Pulmonary artery endothelial cell (primary cell): ENCODE measurements around the gene OR5A2. TPM values are rescaled to one million over a fixed set of nuclear protein-coding genes. Genes with fewer than 3 reads are reported as not detected.
"Not testable (repeated sequence)": the region's sequence is repeated elsewhere in the genome, so short reads cannot be mapped to it uniquely, and the experiment has no call there.

ENCODE experiments used
- DNase-seq: peaks from one replicate; pipeline ENCODE4 v3.0.0-alpha.2; 2011; ENCODE audit warnings: low read depth, low spot score
- total RNA-seq: library from RNA; depleted of rRNA; stranded (reverse); fragments of >200 nt; gene quantifications from 2 replicates; pipeline ENCODE4 v1.2.3, GENCODE V29; 2014

Gene OR5A2, protein sequence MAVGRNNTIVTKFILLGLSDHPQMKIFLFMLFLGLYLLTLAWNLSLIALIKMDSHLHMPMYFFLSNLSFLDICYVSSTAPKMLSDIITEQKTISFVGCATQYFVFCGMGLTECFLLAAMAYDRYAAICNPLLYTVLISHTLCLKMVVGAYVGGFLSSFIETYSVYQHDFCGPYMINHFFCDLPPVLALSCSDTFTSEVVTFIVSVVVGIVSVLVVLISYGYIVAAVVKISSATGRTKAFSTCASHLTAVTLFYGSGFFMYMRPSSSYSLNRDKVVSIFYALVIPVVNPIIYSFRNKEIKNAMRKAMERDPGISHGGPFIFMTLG
- total RNA-seq: not detected in 2 replicates

DNA sequence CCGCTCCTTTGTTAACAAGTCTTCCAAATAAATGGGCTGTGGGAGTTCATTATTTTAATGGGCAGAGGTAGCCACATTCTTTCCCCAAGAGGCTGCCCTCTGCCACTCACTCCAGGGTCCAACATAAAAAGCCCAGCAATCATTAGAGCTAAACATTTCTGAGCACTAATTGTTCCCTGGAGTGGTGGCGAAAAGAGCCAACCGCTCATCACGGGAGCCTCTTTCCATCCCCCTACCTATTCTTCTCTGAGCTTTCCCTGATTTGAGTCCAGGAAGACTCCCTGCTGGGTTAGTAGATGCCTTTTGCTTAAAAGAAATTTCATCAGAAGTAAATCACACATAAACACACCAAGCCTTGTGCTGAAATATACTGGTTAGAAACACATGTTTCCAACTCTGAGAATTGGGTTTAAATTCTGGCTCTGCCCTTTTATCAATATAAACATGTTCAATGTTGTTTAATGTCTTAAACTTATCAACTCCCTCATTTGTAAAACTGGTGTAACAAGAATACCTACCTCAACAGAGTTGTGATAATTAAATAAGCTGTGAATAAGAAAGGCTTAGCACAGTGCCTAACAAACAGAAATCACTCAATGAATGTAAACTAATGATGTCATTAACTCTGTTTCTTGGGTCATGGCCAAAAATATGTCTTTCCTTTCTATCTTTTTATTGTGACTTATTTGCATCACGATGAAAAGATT, at the start of gene OR5A2:
Gene OR5A2, minus strand, starts transcription at position 53 of the 707 bp plus-strand sequence. CDS start 3,460 bp downstream, outside the sequence.
- no peak for DNase-seq

DNA sequence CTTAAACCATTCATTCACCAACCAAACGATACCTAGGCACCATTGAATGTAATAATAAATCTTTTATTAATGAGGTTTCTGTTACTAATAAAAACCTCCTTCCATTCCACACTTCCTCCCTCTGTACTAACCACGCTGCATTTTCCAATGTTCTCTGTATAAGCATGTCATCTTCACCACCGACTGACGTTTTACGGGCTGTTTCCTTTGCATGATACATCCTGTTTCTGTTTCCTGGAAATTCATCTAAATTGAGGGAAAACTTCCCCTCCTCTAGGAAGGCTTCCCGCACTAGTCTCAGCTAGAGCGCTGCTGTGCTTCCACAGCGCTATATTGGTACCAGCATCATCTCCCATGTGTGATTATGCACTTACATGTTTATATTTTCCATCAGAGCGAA, 49.0 kb upstream of the OR5A2 start:
- DNase-seq: no peak

DNA sequence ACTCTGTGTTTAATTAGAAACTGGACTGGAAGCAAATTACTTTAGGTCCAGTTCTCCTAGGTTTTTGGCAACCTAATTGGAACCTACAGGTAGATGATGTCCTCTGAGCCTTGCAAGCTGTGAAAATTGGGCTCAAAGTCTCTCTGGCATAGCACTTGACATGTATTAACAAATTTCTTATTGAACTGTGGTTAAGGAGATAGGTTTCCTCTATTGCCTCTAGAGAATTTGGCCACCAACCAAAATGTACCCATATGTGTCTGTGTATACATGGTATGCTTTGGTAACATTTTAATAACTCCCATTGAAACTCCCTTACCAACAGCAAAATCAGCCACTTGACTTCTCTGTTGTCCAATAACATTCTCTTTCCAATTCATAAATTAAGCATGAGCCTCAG, 46.8 kb upstream of the OR5A2 start, which contains the start of gene OR4D10:
Gene OR4D10, plus strand, starts transcription at position 301 of the 400 bp plus-strand sequence. CDS start 4,115 bp downstream, outside the sequence.
- no peak for DNase-seq

DNA sequence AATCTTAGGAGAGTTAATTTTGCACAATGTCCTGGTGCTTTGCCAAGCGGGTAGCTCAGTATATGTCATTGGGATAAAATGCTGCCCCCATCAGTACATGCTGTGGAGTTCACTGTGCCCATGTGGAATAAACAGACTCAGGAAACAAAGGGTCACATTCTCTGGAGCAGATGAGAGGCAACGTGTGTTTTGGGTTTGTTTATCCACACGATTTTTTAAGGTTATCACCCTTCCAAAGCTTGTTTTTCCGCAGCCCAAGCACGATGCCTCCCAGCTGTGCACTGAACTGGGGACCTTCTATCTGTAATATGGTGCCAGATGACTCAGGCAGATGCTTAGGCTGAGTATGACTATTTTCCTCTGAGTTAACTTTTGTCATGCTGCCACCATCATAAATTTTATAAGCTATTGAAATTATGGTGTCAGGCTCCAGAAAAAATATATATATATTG, 37.0 kb upstream of the OR5A2 start:
- DNase-seq: peak; percentile 27

DNA sequence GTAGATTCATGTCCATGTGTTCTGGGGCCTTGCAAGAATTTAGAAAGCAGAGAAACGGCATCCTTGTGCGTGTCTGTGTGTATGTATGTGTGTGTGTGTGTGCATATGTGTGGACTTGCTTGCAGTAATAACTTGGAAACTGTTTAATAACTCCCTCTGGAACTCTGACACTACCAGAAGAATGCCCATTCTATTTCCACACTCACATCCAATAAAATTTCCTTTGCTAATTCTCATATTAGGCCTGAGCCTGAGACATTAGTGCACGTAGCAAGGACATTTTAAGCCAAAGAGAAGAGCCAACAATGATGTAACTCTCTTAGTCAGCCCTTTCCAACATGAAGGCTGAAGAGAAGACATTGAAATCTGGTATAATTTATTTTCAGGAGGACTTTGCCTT, 33.7 kb upstream of the OR5A2 start:
- no peak for DNase-seq

DNA sequence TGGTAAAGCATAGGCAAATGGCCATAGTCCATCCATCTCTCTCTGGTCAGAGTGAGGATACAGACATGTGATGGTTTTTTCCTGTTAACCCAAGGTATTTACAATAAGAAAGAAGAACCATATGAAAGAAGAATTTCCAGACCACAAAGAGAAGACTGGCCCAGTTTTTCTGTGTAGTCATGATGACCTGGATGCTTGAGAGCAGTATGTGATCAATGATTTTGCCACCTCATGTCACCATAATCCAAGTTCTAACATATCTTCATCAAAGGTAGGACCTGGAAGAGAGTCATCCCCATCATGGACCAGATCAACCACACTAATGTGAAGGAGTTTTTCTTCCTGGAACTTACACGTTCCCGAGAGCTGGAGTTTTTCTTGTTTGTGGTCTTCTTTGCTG, 30.4 kb upstream of the OR5A2 start, which contains the start of gene OR4D6:
Gene OR4D6, plus strand, starts transcription at position 301 of the 400 bp plus-strand sequence. Its CDS starts 0 bp downstream, at position 301.
- no peak for DNase-seq

DNA sequence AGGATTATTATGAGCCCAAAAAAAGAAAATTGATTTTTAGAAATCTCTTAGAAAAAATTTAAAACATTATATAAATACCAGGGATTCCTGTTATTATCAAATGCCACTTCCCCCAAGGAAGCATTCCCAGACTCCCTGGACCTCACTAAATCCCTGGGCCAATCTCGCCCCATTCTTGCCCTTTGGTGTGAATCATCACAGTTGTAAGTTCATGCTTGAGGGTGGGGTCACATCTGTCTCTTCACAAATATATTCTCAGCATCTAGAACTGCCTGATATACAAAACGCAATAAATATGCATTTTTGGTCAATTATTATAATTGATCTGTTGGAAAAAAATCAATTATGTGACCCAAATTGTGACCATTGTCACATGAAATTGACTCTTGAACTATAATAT, 22.3 kb upstream of the OR5A2 start:
- no peak for DNase-seq

DNA sequence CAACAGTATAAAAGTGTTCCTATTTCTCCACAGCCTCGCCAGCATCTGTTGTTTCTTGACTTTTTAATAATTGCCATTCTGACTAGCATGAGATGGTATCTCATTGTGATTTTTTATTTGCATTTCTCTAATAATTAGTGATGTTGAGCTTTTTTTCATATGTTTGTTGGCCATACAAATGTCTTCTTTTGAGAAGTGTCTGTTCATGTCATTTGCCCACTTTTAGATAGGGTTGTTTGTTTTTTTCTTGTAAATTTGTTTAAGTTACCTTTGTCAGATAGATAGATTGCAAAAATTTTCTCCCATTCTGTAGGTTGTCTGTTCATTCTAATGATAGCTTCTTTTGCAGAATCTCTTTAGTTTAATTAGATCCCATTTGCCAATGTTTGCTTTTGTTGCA, 19.4 kb upstream of the OR5A2 start:
- DNase-seq: not testable (repeated sequence)

DNA sequence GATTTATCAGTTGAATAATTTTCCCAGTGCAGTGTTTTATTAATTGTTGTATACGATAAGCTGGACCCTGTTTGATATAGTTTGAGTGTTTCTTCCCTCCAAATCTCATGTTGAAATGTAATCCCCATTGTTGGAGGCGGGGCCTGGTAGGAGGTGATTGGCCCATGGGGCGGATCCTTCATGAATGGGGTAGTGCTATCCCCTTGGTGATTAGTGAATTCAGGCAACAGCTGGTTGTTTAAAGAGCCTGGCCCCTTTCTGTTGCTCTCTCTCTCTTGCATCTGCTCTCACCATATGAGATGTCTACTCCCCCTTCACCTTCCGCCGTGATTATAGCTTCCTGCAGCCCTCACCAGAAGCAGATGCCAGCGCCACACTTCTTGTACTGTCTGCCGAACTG, 11.6 kb upstream of the OR5A2 start:
- DNase-seq: no peak

DNA sequence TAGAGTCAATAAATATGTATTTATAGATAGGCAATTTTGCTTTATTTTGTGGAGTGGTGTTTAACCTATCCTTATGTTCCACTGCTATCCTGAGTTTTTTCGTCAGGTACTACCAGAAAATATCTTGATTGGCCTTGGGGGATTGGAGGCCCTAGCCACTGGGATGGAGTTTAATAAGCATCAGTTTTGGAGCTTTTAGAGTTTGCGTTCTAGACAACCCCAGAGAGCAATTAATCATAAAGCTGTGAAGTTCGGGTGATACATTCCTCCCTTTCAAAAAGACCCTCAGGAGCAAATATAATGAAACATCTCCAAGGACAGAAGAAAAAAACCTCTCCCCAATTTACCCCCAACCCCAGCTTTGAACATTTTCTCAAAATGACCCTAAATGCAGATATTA, 10.0 kb upstream of the OR5A2 start, which contains the start of gene OR5A1:
Gene OR5A1, plus strand, starts transcription at position 301 of the 400 bp plus-strand sequence. CDS start 6,700 bp downstream, outside the sequence.
- DNase-seq: no peak

DNA sequence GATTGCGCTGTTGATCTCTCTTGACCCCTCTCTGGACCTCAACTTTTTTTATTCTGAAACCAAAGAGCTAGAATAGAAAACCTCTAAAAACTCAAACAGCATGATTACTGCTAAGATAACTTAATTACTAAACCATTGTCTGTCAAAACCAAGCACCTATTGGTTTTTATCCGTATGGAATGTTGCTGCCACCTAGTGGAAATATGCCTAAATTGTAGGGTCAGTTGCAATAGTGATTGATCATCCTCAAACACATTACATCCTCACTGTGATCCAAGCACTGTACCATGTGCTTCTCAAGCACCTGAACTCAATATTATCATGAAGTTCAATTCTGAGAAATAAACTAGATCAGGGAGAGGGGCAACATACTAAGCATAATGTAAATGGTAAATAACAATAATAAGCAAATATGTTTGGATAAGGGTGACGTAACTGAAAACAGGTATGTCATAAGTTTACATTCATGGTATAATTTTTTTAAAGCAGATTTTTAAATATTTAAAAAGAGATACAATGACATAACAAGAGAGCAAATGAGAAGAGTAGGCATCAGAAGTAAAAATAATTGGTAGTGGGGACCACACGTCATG, 3.8 kb upstream of the OR5A2 start:
- DNase-seq: peak; percentile 5

DNA sequence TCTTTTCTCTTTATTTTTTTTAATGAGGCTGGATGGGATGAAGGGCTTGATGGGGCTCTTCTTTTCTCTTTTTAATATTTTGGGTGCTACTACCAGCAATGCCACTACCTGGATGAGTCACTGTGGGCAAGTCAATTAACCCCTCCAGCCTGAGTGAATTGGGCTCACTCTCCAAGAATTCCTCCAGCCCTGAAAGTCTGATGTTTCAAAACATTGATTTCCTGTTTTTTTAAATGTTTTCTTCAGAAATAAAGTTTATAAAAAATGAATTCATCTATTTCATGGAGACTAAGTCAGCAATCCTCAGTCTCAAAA, 812 bp upstream of the OR5A2 start:
- no peak for DNase-seq

DNA sequence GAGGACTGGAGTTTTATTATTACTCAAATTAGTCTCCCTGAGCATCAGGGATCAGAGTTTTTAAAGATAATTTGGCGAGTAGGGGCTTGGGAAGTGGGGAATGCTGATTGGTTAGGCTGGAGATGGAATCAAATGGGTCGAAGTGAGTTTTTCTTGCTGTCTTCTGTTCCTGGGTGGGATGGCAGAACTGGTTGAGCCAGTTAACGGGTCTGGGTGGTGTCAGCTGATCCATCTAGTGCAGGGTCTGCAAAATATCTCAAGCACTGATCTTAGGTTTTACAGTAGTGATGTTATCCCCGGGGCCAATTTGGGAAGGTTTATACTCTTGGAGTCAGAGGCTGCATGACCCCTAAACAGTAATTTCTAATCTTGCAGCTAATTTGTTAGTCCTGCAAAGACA, 1.1 kb downstream of the OR5A2 start:
- DNase-seq: no peak

DNA sequence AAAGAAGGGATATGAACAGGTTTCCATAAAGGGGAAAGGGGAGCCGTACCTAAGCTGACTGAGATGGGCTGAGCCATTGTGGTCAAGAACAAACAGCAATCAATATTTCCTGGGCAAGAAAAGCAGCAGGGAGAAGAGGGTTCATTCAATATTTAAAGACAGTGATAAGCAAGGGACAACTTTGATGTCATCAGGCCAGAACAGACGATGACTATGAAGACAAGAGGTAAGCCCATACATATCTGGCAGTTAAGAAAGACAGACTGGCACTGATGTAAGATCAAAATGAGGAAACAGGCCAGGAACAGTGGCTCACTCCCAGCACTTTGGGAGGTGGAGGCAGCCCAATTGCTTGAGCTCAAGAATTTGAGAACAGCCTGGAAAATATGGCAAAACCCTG, 2.4 kb downstream of the OR5A2 start:
- no peak for DNase-seq

DNA sequence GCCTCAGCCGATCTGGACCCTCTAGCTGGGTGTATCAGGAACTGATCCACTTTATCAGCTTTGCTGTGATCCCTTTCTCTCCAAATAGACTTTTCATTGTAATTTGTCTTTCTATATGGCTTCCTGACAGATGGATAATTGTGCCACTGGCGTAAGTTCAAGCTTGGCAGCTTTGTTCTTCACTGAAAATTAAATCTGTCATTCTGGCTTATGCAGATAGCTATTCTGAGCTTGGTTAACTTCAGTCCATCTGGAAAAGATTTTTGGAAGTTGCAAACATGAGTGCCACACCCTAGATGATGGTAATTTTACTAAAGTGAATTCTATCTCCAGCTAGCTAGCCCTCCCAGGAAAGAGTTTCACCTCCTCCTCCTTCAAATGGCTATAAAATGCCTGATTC, 8.1 kb downstream of the OR5A2 start:
- no peak for DNase-seq

DNA sequence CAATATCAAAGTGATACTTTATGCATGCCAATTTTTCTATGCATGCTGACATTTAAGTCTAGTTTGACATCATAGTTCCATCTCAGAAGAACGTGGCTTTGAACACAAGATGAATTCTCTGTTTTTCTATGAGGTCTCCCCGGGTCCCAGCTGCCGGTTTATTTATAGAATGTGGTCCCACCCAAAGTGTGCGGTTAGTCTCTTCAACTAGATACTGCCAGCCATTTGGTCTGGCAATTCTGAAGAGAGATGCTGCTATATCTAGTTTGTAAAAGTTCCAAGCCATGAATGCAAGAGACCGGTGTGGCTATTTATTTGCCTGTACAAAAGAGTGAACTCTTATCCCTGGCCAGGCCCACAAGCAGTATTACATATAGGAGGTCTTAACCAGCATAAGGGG, 9.2 kb downstream of the OR5A2 start:
- no peak for DNase-seq

DNA sequence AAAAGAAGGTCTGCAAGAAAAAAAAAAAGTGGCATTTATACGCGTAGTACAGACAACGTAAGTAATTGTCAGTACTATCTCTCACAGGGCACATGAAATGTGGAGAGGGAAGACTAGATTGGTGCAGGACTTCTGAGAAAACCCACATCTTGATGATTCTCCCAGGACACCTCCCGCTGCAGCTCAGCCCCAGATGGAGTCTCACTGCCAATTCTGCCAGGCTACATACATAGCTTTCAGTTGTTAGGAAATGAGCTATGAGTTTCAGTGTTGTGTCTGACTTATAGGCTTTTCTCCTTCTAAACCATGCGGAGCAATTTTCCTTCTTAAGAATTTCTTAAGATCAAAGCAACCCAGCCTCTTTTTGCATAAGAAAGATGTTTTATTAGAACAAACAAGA, 9.6 kb downstream of the OR5A2 start:
- no peak for DNase-seq

DNA sequence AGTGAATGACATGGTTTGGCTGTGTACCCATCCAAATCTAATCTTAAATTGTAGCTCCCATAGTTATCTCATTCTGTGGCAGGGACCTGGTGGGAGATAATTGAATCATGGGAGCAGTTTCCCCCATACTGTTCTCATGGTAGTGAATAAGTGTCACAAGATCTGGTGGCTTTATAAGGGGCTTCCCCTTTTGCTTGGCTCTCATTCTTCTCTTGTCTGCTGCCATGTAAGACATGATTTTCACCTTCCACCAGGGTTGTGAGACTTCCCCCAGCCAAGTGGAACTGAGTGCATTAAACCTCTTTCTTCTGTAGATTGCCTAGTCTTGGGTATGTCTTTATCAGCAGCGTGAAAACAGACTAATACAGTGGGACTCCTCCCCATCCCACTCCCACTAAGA, 11.1 kb downstream of the OR5A2 start:
- no peak for DNase-seq

DNA sequence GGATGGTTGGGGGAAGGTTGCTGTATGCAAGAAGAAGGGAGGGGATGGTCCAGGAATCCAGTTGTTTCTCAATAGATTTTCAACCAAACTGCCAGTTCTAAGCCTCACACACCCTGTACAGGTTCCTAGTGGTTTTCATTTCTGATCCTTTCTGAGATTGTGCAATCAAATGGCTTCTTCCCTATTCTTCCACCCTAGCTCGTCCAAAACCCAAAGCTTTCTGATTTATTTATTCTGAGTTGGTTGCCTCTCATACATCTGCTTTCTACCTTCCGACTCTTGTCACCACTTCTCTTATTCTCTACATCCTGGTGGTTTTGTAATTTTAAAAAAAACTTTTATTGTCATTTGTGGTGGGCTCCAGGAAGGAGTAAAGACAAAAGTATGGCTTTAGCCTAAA, 12.6 kb downstream of the OR5A2 start:
- DNase-seq: no peak

DNA sequence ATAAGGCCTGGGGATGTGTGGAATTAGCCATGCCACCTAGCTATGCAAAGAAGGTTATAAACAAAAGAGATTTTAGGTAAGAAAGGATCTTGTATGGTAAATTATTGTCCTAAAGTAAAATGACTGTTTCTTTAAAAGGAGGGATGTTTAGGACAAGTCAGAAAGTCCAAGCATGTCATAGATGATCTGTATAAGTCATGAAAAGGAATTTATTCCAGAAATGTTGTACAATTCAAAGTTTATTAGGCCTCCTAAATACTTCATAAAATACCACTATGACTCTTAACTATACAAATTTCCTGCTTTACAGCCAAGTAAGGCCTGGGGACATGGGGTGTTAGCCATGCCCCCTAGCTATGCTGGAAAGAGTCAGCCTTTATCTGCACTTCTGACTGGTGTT, 22.7 kb downstream of the OR5A2 start:
- DNase-seq: no peak

DNA sequence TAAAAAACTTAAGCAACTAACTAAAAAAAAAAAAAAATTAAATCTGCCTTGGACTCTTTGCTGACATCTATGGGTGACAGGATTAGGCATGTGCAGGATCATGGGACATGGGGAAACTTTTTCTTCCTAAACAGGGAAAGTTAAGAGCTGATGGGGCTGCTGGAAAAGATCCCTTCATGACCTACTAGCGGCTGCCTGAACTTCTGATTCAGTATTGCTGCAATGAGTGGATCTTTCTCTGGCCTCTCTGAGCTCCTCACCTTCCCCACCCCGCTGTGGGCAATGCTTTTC, 25.0 kb downstream of the OR5A2 start:
- DNase-seq: no peak

DNA sequence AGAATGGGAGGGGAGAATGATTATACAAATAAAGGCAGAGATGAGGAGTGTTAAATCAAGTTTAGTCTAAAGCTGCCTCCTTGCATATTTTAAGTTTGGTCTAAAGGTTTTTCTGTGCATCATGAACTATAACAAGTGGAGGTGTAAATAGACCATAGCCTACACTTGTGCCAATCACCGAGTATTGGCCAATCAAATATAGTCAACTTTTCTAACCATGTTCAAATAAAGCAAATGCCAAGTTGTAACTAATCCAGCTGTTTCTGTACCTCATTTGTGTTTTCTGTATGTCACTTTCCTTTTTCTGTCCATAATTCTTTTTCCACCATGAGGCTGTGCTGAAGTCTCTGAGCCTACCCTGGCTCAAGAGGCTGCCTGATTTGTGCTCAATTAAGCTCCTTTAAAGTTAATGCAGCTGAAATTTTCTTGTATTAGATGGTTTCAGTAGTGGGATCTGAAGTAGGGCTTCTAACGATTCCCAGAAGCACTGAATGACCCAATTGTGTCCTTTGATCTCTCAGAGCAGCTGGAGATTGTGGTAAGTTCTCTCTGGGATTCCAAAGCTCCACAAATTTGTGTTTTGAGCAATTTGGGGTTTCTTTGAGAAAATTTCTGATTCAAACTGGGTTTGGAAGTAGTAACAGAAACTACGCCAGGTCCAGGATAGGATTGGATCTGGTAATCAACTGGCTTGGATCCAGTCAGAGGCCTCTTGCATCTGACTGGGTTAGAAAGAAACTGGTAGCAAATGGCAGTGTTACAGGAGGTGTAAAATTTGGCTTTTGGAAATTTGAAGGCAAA, 25.6 kb downstream of the OR5A2 start:
- DNase-seq: no peak
